Hepatocyte (in vitro differentiated cells): ENCODE measurements around the gene DVL1.

Experiments
- EZH2 ChIP-seq: fragments of 200-600 bp; sonication (generic); IDR thresholded peaks from 2 replicates; pipeline ENCODE4 v1.6.1; 2016; ENCODE audit warnings: antibody characterized with exemption, mild to moderate bottlenecking, borderline replicate concordance
- EZH2phosphoT487 ChIP-seq: fragments of 200-600 bp; sonication (generic); IDR thresholded peaks from one replicate; pipeline ENCODE4 v1.6.1; 2018; ENCODE audit warnings: antibody characterized with exemption, mild to moderate bottlenecking, low read depth, moderate library complexity; ENCODE audit not compliant: unreplicated experiment, severe bottlenecking
- TF ChIP-seq, protein P1 (sequence below): fragments of 200-600 bp; sonication (generic); IDR thresholded peaks from 2 replicates; pipeline ENCODE4 v1.5.1; 2016; ENCODE audit warnings: antibody characterized with exemption, mild to moderate bottlenecking; ENCODE audit not compliant: poor library complexity

DNA sequence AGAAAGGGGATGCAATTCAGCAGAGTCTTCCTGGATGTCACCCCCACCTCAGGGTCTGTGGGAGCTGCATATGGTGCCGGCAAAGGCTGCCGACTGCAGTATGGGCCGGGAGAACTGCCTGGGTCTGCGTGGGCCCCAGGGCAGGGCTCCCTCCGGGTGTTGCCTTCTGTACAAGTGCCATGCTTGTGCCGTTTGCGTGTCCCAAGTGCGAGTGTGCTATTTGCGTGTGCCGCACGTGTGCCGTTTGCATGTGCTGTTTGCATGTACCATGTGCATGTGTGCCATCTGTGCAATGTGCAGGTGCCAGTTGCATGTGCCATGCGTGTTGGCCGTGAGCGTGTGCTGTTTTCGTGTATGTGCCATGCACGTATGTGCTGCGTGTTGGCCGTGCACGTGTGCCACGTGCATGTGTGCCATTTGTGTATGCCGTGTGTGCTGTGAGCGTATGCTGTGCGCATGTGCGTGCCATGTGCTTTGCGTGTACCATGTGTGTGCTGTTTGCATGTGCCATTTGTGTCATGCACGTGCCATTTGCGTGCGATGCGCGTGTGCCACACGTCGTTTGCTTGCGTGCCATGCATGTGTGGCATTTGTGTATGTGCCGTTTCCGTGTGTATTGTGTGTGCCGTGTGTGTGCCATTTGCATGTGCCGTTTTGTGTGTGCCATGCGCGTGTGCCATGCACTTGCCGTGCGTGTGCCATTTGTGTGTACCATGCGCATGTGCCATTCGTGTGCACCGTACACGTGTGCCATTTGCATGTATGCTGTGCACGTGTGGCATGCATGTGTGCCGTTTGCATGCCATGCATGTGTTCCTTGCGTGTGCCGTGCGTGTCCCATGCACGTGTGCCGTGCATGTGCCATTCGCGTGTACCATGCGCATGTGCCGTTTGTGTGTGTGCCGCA lies 19.7 kb downstream of the DVL1 start:
- TF ChIP-seq EZH2phosphoT487 = no peak
- no peak for TF ChIP-seq EZH2
- TF ChIP-seq, protein P1, sequence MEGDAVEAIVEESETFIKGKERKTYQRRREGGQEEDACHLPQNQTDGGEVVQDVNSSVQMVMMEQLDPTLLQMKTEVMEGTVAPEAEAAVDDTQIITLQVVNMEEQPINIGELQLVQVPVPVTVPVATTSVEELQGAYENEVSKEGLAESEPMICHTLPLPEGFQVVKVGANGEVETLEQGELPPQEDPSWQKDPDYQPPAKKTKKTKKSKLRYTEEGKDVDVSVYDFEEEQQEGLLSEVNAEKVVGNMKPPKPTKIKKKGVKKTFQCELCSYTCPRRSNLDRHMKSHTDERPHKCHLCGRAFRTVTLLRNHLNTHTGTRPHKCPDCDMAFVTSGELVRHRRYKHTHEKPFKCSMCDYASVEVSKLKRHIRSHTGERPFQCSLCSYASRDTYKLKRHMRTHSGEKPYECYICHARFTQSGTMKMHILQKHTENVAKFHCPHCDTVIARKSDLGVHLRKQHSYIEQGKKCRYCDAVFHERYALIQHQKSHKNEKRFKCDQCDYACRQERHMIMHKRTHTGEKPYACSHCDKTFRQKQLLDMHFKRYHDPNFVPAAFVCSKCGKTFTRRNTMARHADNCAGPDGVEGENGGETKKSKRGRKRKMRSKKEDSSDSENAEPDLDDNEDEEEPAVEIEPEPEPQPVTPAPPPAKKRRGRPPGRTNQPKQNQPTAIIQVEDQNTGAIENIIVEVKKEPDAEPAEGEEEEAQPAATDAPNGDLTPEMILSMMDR = no peak
